Measurements from ENCODE around the gene SLC52A1.

GRCh38 chr17:5049314-5049841 is 14.2 kb upstream of the SLC52A1 start:
- TF ChIP-seq POLR2A (IDR thresholded peaks at IDR 0.05) (no peak), POLR2AphosphoS5 (IDR thresholded peaks at IDR 0.05) (peak in 1 of 4 donors; percentile 39), CTCF (IDR thresholded peaks at IDR 0.05) (no peak)

Measured in sigmoid colon (tissue), 4 donors.